ENCODE data around the gene PPARG. TPM values are rescaled to one million over a fixed set of nuclear protein-coding genes. Genes with fewer than 3 reads are reported as not detected.
A peak's percentile ranks its signal among the peaks of the same experiment; 100 is the strongest.

Gene PPARG
- total and polyA plus RNA-seq, 8 donors, result 0.88 to 6.2 (median 2.2) TPM

GRCh38 chr3:12433823-12434222 is 145.0 kb downstream of the PPARG start:
- Histone ChIP-seq H3K27me3 (no peaks in the 10 kb centered on the region), H3K36me3 (no peaks in the 10 kb centered on the region), H3K9me3 (no peaks in the 10 kb centered on the region), H3K4me3 (no peak overlapping the region), H3K27ac (no peak overlapping the region), H3K4me1 (no peaks in the 10 kb centered on the region)
- FAIRE-seq (no peak), ATAC-seq (no peak), DNase-seq (no peak)
- intact Hi-C loops (cut with DNase I), result no loop called here
- no peak for TF ChIP-seq CTCF (IDR thresholded peaks at IDR 0.05)
- WGBS, 2 donors, result 70 to 74% methylated on average over 6 of the region's 6 CpGs

- H3K36me3 ChIP-seq, result no peaks in the 10 kb centered on the region
- no peak for TF ChIP-seq CTCF (IDR thresholded peaks at IDR 0.05)
- no peaks in the 10 kb centered on the region for H3K9me3 ChIP-seq
- H3K27me3 ChIP-seq, result no peaks in the 10 kb centered on the region
- no peaks in the 10 kb centered on the region for H3K4me1 ChIP-seq
- ATAC-seq (peak in 1 of 4 donors; percentile 9), FAIRE-seq (no peak), DNase-seq (no peak)
- H3K4me3 ChIP-seq, result no peak overlapping the region
- intact Hi-C loops (cut with DNase I), result no loop called here
- WGBS, 2 donors, result 51 to 64% methylated on average over 12 of the region's 12 CpGs
- H3K27ac ChIP-seq, result no peak overlapping the region
These were observed 147.8 kb downstream of the PPARG start for GRCh38 chr3:12436514-12437220.

GRCh38 chr3:12437221-12437605 is 148.3 kb downstream of the PPARG start:
- H3K4me3 ChIP-seq, result no peak overlapping the region
- DNase-seq, result no peak
- no peak for ATAC-seq
- H3K27me3 ChIP-seq, result no peaks in the 10 kb centered on the region
- TF ChIP-seq CTCF (IDR thresholded peaks at IDR 0.05), result no peak
- H3K4me1 ChIP-seq, result no peaks in the 10 kb centered on the region
- no peak for FAIRE-seq
- intact Hi-C loops (cut with DNase I), result no loop called here
- H3K36me3 ChIP-seq, result no peaks in the 10 kb centered on the region
- H3K9me3 ChIP-seq, result no peaks in the 10 kb centered on the region
- 69 to 70% methylated on average over 6 of the region's 6 CpGs for WGBS, 2 donors
- no peak overlapping the region for H3K27ac ChIP-seq

- no peaks in the 10 kb centered on the region for H3K4me1 ChIP-seq
- no peaks in the 10 kb centered on the region for H3K9me3 ChIP-seq
- WGBS, 2 donors, result 74 to 84% methylated on average over 13 of the region's 13 CpGs
- ATAC-seq, result no peak
- FAIRE-seq, result no peak
- DNase-seq, result no peak
- no peaks in the 10 kb centered on the region for H3K27me3 ChIP-seq
- intact Hi-C loops (cut with DNase I), result no loop called here
- no peaks in the 10 kb centered on the region for H3K36me3 ChIP-seq
- H3K4me3 ChIP-seq, result no peak overlapping the region
- TF ChIP-seq CTCF (IDR thresholded peaks at IDR 0.05), result no peak
- no peak overlapping the region for H3K27ac ChIP-seq
These were observed 149.0 kb downstream of the PPARG start for GRCh38 chr3:12437861-12438260.

- H3K36me3 ChIP-seq, result no peaks in the 10 kb centered on the region
- intact Hi-C loops (cut with DNase I), result no loop called here
- DNase-seq, result no peak
- H3K9me3 ChIP-seq, result no peaks in the 10 kb centered on the region
- ATAC-seq, result no peak
- no peaks in the 10 kb centered on the region for H3K27me3 ChIP-seq
- H3K27ac ChIP-seq, result no peak overlapping the region
- TF ChIP-seq CTCF (IDR thresholded peaks at IDR 0.05), result no peak
- FAIRE-seq, result no peak
- no peak overlapping the region for H3K4me3 ChIP-seq
- H3K4me1 ChIP-seq, result no peaks in the 10 kb centered on the region
- 73 to 79% methylated on average over 4 of the region's 4 CpGs for WGBS, 2 donors
These were observed 149.4 kb downstream of the PPARG start for GRCh38 chr3:12438318-12438717.

Data from pancreas (tissue), 10 donors.